SK-N-SH (cell line): Measurements from ENCODE around the gene PAX2. TPM values are rescaled to one million over a fixed set of nuclear protein-coding genes. Genes with fewer than 3 reads are reported as not detected.
A peak's percentile ranks its signal among the peaks of the same experiment; 100 is the strongest.

Experiments
- CTCF ChIA-PET: fragments of 300-600, 350-600 bp; formaldehyde crosslinking; extraction: SDS; loops from one replicate; lab custom pipeline; 2021; lab: Yijun Ruan, JAX
- POLR2A ChIA-PET: fragments of 350-600 bp; sonication (Branson Sonifier 250); formaldehyde crosslinking; extraction: SDS; loops from one replicate; lab custom pipeline; 2020; ENCODE audit warnings: antibody characterized with exemption, inconsistent platforms; lab: Yijun Ruan, JAX
- DNase-seq: peaks from one replicate; pipeline ENCODE4 v3.0.0; 2012
- H2AFZ ChIP-seq: fragments of 200-600 bp; sonication (generic); 2 replicates; pipeline ENCODE4 v1.8.1; 2016; ENCODE audit warnings: antibody characterized with exemption, mild to moderate bottlenecking, low read depth
- H3F3A ChIP-seq: fragments of 200-600 bp; sonication (generic); replicated peaks from 2 replicates; pipeline ENCODE3; 2016; ENCODE audit warnings: antibody characterized with exemption, mild to moderate bottlenecking; ENCODE audit not compliant: insufficient read depth
- H3K27ac ChIP-seq, 2 experiments: fragments of 200-500 bp in 1 of 2; fragments of 200-600 bp in 1 of 2; sonication (Bioruptor generic) in 1 of 2; sonication (generic), shearing (Covaris generic) in 1 of 2; 2 replicates each; pipeline versions ENCODE4 v1.5.1 to v1.6.1; 2014 to 2016; ENCODE audit warnings: low read depth in 2 of 2, inconsistent platforms in 1 of 2, low read length in 1 of 2, mild to moderate bottlenecking in 1 of 2, mixed read lengths in 1 of 2
- H3K27me3 ChIP-seq: fragments of 200-600 bp; sonication (generic), shearing (Covaris generic); 2 replicates; pipeline ENCODE4 v1.6.1; 2016; ENCODE audit warnings: mixed run types; ENCODE audit not compliant: insufficient read depth
- H3K36me3 ChIP-seq, 2 experiments: fragments of 200-500 bp in 1 of 2; fragments of 200-600 bp in 1 of 2; sonication (Bioruptor generic) in 1 of 2; sonication (generic) in 1 of 2; replicated peaks in 1 of 2; 2 replicates each; pipeline versions ENCODE3 to v1.5.1; 2014 to 2016; ENCODE audit warnings: low read length in 1 of 2, mild to moderate bottlenecking in 1 of 2; ENCODE audit not compliant: insufficient read depth in 2 of 2, control insufficient read depth in 1 of 2
- H3K4me1 ChIP-seq, 2 experiments: fragments of 200-500 bp in 1 of 2; fragments of 200-600 bp in 1 of 2; sonication (Bioruptor generic) in 1 of 2; sonication (generic), shearing (Covaris generic) in 1 of 2; 2 replicates each; pipeline versions ENCODE4 v1.5.1 to v1.6.1; 2014 to 2016; ENCODE audit warnings: low read depth in 1 of 2, low read length in 1 of 2, mixed run types in 1 of 2; ENCODE audit not compliant: insufficient read depth in 2 of 2, control insufficient read depth in 1 of 2
- H3K4me2 ChIP-seq: fragments of 200-600 bp; sonication (generic), shearing (Covaris generic); 2 replicates; pipeline ENCODE4 v1.6.1; 2017; ENCODE audit warnings: mixed run types
- H3K4me3 ChIP-seq, 2 experiments: fragments of 200-500 bp in 1 of 2; fragments of 200-600 bp in 1 of 2; sonication (Bioruptor generic) in 1 of 2; sonication (generic), shearing (Covaris generic) in 1 of 2; 2 replicates each; pipeline versions ENCODE4 v1.5.1 to v1.8.1; 2014 to 2016; ENCODE audit warnings: low read depth in 2 of 2, inconsistent platforms in 1 of 2, low read length in 1 of 2, mild to moderate bottlenecking in 1 of 2, mixed read lengths in 1 of 2, moderate library complexity in 1 of 2
- H3K79me2 ChIP-seq: fragments of 200-600 bp; sonication (generic); 2 replicates; pipeline ENCODE4 v1.8.1; 2017; ENCODE audit warnings: mild to moderate bottlenecking; ENCODE audit not compliant: insufficient read depth
- H3K9ac ChIP-seq: fragments of 200-600 bp; sonication (generic); 2 replicates; pipeline ENCODE4 v1.6.1; 2017; ENCODE audit warnings: mixed run types
- H3K9me2 ChIP-seq: fragments of 200-600 bp; sonication (generic); 2 replicates; pipeline ENCODE4 v1.6.1; 2017; ENCODE audit warnings: mixed run types
- H3K9me3 ChIP-seq: fragments of 200-600 bp; sonication (generic); 2 replicates; pipeline ENCODE4 v1.6.1; 2017; ENCODE audit warnings: mixed run types, mild to moderate bottlenecking, moderate library complexity
- H4K20me1 ChIP-seq: fragments of 200-600 bp; sonication (generic); 2 replicates; pipeline ENCODE4 v1.6.1; 2017; ENCODE audit warnings: mild to moderate bottlenecking, mixed run types; ENCODE audit not compliant: insufficient read depth
- EZH2phosphoT487 ChIP-seq: fragments of 200-600 bp; sonication (generic); IDR thresholded peaks from 2 replicates; pipeline ENCODE4 v1.6.1; 2017; ENCODE audit warnings: low read depth, mixed run types, mild to moderate bottlenecking, antibody characterized with exemption, moderate library complexity, borderline replicate concordance
- GATA2 ChIP-seq: sonication (generic); formaldehyde crosslinking; IDR thresholded peaks from 2 replicates; pipeline ENCODE4 v1.5.0; 2020; ENCODE audit warnings: mild to moderate bottlenecking, missing genetic modification reagents
- MAX ChIP-seq: IDR thresholded peaks from 2 replicates; pipeline ENCODE4 v1.4.0; 2012; ENCODE audit warnings: low read depth
- RAD21 ChIP-seq: IDR thresholded peaks from 2 replicates; pipeline ENCODE4 v1.6.1; 2012; ENCODE audit warnings: mild to moderate bottlenecking, low read length
- RCOR1 ChIP-seq: fragments of 150-350 bp; IDR thresholded peaks from 2 replicates; pipeline ENCODE4 v1.6.1; 2017; ENCODE audit warnings: antibody characterized with exemption, low read length
- REST ChIP-seq: IDR thresholded peaks from 2 replicates; pipeline ENCODE4 v1.6.1; 2012; ENCODE audit warnings: mild to moderate bottlenecking, low read depth, low read length, moderate library complexity
- TEAD4 ChIP-seq: IDR thresholded peaks from 2 replicates; pipeline ENCODE4 v1.4.0; 2012; ENCODE audit warnings: mild to moderate bottlenecking, borderline replicate concordance; ENCODE audit not compliant: insufficient read depth
- USF1 ChIP-seq: IDR thresholded peaks from 2 replicates; pipeline ENCODE4 v1.4.0; 2012; ENCODE audit warnings: low read depth, borderline replicate concordance
- WGBS: methylation state at CpG from one replicate; pipeline ENCODE4 v1.1.6; 2017; ENCODE audit warnings: low lambda C conversion rate; 5-methylcytosine and 5-hydroxymethylcytosine counted together
- polyA plus RNA-seq, 3 experiments: library from polyadenylated mRNA; depleted of rRNA; stranded (reverse); fragments of >200 nt; gene quantifications; 2 replicates each; pipeline ENCODE4 v1.2.3, GENCODE V29; 2012
- TF ChIP-seq, protein P1 (sequence below): fragments of 200-600 bp; sonication (generic); IDR thresholded peaks from 2 replicates; pipeline ENCODE4 v1.6.1; 2017; ENCODE audit warnings: antibody characterized with exemption, mild to moderate bottlenecking, moderate library complexity

Gene PAX2
- polyA plus RNA-seq, 1 of the 3 experiments (the other 2 are of a cell fraction) = not detected

GRCh38 chr10:100705139-100705538 is 40.2 kb upstream of the PAX2 start:
- ChIA-PET CTCF (interaction anchor here (0.9 to 2.1 kb wide), 3 partner anchors 24 to 144 kb away, joined by 3 to 9 read pairs (median 4); no protein-coding TSS in a partner anchor), POLR2A (no interaction called here)
- H3K79me2 ChIP-seq = no peaks in the 10 kb centered on the region
- H3K27me3 ChIP-seq = peaks cover 7% of the 10 kb centered on the region; the same call in 1 of the 2 replicates
- no peak overlapping the region for H3K4me3 ChIP-seq
- no peaks in the 10 kb centered on the region for H3K9me3 ChIP-seq
- no peak for DNase-seq
- no peak overlapping the region for H3K27ac ChIP-seq
- no peaks in the 10 kb centered on the region for H3F3A ChIP-seq
- H3K9ac ChIP-seq = no peak overlapping the region
- H3K9me2 ChIP-seq = no peaks in the 10 kb centered on the region
- H3K36me3 ChIP-seq = no peaks in the 10 kb centered on the region
- no peaks in the 10 kb centered on the region for H4K20me1 ChIP-seq
- WGBS = 71% methylated on average over 9 of the region's 9 CpGs
- H2AFZ ChIP-seq = no peak overlapping the region
- no peak overlapping the region for H3K4me2 ChIP-seq
- H3K4me1 ChIP-seq = peaks cover 0 to 26% of the 10 kb centered on the region in 2 experiments; a peak in 1 of 4 replicates
- TF ChIP-seq REST (no peak), RCOR1 (no peak), TEAD4 (no peak), RAD21 (peak; percentile 42), EZH2phosphoT487 (no peak), MAX (no peak)
- TF ChIP-seq, protein P1, sequence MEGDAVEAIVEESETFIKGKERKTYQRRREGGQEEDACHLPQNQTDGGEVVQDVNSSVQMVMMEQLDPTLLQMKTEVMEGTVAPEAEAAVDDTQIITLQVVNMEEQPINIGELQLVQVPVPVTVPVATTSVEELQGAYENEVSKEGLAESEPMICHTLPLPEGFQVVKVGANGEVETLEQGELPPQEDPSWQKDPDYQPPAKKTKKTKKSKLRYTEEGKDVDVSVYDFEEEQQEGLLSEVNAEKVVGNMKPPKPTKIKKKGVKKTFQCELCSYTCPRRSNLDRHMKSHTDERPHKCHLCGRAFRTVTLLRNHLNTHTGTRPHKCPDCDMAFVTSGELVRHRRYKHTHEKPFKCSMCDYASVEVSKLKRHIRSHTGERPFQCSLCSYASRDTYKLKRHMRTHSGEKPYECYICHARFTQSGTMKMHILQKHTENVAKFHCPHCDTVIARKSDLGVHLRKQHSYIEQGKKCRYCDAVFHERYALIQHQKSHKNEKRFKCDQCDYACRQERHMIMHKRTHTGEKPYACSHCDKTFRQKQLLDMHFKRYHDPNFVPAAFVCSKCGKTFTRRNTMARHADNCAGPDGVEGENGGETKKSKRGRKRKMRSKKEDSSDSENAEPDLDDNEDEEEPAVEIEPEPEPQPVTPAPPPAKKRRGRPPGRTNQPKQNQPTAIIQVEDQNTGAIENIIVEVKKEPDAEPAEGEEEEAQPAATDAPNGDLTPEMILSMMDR = 0 out of 2 replicates have a peak, but pooled peaks have one; percentile 12

- CTCF ChIA-PET = interaction anchor here (1.4 to 2.1 kb wide), 3 partner anchors 12 to 36 kb away, joined by 4 to 9 read pairs (median 7); no protein-coding TSS in a partner anchor
- TF ChIP-seq GATA2 = peak; percentile 85
- no peak for TF ChIP-seq USF1
These were observed 38.0 kb upstream of the PAX2 start for GRCh38 chr10:100707261-100707848.

More at GRCh38 chr10:100707261-100707848, 38.0 kb upstream of the PAX2 start:
- H3K9me3 ChIP-seq = no peaks in the 10 kb centered on the region
- no peak overlapping the region for H2AFZ ChIP-seq
- no peaks in the 10 kb centered on the region for H3F3A ChIP-seq
- H3K36me3 ChIP-seq = no peaks in the 10 kb centered on the region
- H3K79me2 ChIP-seq = no peaks in the 10 kb centered on the region
- no peak overlapping the region for H3K4me3 ChIP-seq
- no peak for DNase-seq
- WGBS = 65% methylated on average over 6 of the region's 6 CpGs
- H3K27ac ChIP-seq = peak overlapping the region in 1 of 2 experiments; percentile 83; a peak in 2 of 4 replicates
- H3K4me2 ChIP-seq = no peak overlapping the region
- no peaks in the 10 kb centered on the region for H4K20me1 ChIP-seq
- peaks cover 29% of the 10 kb centered on the region for H3K27me3 ChIP-seq
- peaks cover 0 to 39% of the 10 kb centered on the region in 2 experiments; a peak in 1 of 4 replicates for H3K4me1 ChIP-seq
- no peak overlapping the region for H3K9ac ChIP-seq
- POLR2A ChIA-PET = no interaction called here
- no peaks in the 10 kb centered on the region for H3K9me2 ChIP-seq
